ENCODE data around the gene RBM20.

The RBM20 gene

GRCh38 chr10:110873951-110874350 is 229.8 kb downstream of the RBM20 start:
- DNase-seq: no peak

DNA sequence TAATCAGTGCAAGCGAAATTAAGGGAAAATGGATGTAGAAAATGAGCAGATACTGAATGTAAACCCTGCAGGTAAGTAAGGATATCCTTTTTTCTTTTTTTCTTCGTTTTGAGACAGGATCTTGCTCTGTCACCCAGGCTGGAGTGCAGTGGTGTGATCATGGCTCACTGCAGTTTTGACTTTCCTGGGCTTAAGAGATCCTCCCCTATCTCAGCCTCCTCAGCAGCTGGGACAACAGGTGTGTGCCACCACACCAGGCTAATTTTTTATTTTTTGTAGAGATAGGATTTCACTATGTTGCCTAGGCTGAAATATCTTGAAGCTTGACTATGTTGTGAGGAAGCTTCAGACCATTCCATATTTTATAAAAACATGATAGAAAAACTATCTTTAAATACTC is 231.9 kb downstream of the RBM20 start:
- DNase-seq: no peak

DNA sequence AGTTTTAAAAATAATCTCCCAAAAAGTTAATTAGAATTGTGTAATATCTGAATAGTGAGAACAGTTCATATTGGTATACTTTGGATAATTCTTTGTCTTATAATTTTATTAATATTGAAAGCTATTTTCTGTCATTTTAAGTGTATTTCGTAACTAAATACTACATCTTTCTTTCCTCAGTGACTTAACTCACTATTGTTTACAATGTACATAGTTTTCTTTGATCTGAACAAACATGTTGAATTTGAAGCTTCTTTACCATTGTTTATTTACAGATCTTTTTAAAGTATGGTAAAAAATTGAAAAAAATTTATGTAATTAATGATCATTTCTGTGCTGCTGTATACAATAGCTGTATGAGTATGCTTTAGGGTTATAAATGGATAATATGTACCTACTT is 232.7 kb downstream of the RBM20 start:
- DNase-seq: no peak

GRCh38 chr10:110880012-110880411 is 235.9 kb downstream of the RBM20 start:
- DNase-seq: no peak

GRCh38 chr10:110881247-110881646 is 237.1 kb downstream of the RBM20 start:
- no peak for DNase-seq

DNA sequence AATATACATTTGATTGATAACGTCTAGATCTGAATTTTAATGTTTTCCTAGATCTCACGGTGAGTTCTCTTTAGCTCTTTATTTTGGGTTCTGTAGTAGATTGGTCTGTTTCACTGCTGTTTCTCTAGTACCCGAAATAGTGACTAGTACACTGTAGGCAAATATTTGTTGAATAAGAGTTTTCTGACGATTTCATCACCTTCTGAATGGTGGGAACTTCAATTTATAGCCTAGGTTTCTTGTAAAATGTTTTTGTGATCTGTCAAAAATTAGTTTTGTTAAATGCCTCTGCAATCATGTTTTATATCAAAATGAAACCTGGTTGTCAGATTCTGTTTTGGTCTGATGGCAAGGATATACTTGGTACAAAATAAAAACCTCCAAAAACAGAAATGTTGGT is 237.8 kb downstream of the RBM20 start:
- no peak for DNase-seq

- DNase-seq: no peak
Measured at GRCh38 chr10:110883924-110884323, 239.8 kb downstream of the RBM20 start.

GRCh38 chr10:110885932-110886674 is 242.0 kb downstream of the RBM20 start:
- no peak for DNase-seq

DNA sequence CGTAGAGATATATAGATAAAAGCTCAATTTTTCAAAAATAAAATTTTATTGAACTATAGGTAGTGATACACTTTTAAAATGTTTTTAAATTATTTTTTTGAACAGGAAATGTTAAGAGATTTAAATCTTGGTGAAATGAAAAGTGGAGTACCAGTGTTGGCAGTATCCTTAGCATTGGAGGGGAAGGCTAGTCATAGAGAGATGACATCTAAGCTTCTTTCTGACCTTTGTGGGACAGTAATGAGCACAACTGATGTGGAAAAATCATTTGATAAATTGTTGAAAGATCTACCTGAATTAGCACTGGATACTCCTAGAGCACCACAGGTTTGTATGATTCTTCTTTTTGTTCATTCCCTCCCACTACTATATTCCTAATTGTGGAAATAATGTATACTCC is 243.4 kb downstream of the RBM20 start:
- no peak for DNase-seq

Data from central memory CD4-positive, alpha-beta T cell (primary cell).